ENCODE measurements around the gene DCHS1. TPM values are rescaled to one million over a fixed set of nuclear protein-coding genes. Genes with fewer than 3 reads are reported as not detected.

The DCHS1 gene
- total RNA-seq, 1 donor from 2014 or later: 1.8 TPM

GRCh38 chr11:6681949-6682348 lies 26.3 kb upstream of the DCHS1 start:
- peak overlapping the region; percentile 97 for H3K4me3 ChIP-seq (ENCODE audit: low read depth, low read length)

DNA sequence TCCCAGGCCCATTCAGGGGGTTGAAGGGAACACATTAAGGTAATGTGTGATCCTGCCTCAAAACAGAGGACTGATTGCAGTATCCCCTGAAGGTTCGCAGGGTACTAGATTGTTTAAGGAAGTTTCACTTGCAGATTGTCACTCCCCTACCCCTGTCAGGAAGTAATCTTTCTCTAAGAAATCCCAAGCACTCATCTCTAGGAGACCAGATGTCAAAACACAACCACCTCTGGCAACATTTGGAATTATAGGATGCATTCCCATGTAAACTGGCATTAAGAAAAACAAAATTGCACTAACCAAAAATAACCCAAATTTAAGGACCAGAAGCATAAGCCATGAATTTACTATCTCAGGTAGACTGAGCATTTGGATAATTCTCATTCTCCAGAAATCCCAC lies 25.9 kb upstream of the DCHS1 start:
- H3K4me3 ChIP-seq (ENCODE audit: low read depth, low read length): peak overlapping the region; percentile 97
- no peak for TF ChIP-seq CTCF (conservative IDR thresholded peaks at IDR 0.05; ENCODE audit: low read depth, low read length)
- no peak for DNase-seq (ENCODE audit: low read depth)

More at GRCh38 chr11:6681949-6682348, 26.3 kb upstream of the DCHS1 start:
- no peak for DNase-seq (ENCODE audit: low read depth)
- no peak for TF ChIP-seq CTCF (conservative IDR thresholded peaks at IDR 0.05; ENCODE audit: low read depth, low read length)

DNA sequence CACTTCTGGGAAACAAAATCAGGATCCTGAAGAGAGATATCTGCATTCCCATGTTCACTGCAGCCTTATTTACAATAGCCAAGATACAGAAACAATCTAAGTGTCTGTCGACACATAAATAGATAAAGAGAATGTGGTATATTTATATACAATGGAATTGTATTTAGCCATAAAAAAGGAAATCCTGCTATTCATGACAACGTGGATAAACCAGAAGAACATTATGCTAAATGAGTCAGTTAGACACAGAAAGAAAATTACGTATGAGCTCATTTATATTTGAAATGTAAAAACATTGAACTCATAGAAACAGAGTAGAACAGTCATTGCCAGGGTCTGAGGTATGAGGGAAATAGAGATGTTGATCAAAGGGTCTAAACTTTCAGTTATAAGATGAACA lies 21.4 kb upstream of the DCHS1 start:
- TF ChIP-seq CTCF (conservative IDR thresholded peaks at IDR 0.05; ENCODE audit: low read depth, low read length): no peak
- no peak overlapping the region for H3K4me3 ChIP-seq (ENCODE audit: low read depth, low read length)
- DNase-seq (ENCODE audit: low read depth): no peak

DNA sequence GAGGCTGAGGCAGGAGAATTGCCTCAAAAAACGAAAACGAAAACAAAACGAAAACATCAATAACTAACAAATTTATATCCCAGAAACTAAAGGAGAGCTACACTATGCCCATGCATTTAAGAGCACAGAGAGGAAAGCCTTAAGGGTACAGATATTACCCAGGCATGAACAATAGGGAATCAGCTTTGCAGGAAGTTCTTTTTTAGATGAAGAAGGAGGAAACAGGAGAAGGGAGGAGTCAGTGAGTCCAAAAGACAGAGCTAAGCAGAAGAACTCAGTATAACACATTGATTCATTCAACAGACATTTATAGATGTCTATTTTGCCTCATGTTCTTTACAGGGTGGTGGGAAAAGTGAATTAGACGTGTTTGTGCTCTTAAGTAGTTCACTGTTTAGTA lies 19.3 kb upstream of the DCHS1 start:
- H3K4me3 ChIP-seq (ENCODE audit: low read depth, low read length): no peak overlapping the region
- TF ChIP-seq CTCF (conservative IDR thresholded peaks at IDR 0.05; ENCODE audit: low read depth, low read length): no peak
- DNase-seq (ENCODE audit: low read depth): no peak

DNA sequence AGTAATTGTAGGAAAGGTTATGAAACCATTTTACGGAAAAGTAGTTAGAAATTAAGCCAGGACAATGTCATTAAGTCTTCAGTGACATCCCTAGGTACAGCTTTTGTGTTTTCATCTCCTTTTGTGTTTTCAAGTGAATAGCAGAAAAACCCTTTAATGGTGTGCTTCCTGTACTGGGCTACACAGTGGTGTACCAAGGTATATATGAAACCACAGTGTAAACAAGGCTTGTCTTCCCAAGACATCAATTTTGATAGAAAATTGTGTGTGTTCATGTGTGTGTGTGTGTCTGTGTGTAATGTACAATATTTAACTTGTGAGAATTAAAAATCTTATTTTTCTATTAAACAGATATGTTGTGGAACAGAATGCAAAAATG lies 18.6 kb upstream of the DCHS1 start:
- TF ChIP-seq CTCF (conservative IDR thresholded peaks at IDR 0.05; ENCODE audit: low read depth, low read length): no peak
- DNase-seq (ENCODE audit: low read depth): no peak
- no peak overlapping the region for H3K4me3 ChIP-seq (ENCODE audit: low read depth, low read length)

DNA sequence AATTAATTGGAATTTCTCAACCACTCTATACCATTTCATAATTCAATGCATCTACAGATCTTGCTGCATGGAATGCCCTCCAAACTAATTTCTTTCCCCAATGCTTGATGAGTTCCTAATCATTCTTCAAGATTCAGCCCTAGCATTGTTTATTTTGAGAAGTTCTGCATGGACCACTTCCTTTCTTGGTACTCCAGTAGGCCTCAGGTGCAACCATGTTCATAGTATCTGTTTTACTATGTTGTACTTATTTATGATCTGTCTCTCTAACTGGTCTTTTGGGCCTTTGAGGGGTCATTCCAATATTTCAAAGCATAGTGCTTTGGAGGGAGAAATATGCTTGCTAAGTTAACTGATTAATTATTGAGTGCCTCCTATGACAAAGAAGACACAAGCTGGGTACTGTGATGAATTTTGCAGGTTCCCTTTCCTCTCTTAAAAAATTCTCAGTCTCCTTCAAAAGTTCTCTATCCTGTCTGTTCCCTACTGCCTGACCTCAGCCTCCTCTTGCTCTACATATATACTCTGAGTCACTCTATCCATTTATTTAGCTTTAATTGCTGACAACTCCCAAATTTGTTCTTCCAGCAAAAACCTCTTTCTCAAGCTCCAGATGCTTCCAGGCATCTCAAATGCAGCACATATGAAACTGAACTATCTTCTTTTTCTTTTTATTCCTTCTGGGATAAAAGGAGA lies 18.1 kb upstream of the DCHS1 start:
- TF ChIP-seq CTCF (conservative IDR thresholded peaks at IDR 0.05; ENCODE audit: low read depth, low read length): no peak
- no peak overlapping the region for H3K4me3 ChIP-seq (ENCODE audit: low read depth, low read length)
- no peak for DNase-seq (ENCODE audit: low read depth)

DNA sequence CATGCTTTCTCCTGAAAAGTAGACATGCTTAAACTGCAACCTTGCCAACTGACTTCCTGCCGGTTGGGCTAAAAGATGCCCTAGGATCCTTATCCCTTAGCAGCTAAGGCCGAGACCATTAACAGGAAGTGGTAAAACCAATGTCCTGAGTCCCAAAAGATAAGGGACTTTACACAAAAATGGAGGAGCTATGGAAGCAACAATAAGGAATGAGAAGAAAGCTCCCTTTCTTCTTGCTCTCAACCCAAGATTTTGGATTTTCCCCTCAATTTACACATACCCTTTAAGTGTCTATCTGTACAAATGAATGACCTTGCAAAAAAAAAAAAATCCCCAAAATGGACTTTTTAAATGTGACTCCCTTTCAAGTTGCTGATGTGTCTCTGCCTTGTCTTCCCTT lies 16.4 kb upstream of the DCHS1 start:
- TF ChIP-seq CTCF (conservative IDR thresholded peaks at IDR 0.05; ENCODE audit: low read depth, low read length): no peak
- DNase-seq (ENCODE audit: low read depth): no peak
- H3K4me3 ChIP-seq (ENCODE audit: low read depth, low read length): no peak overlapping the region

Measured in epithelial cell of proximal tubule (primary cell).